GM18502 (cell line): ENCODE measurements around the gene BIK.

Experiments used
- ATAC-seq: cut with Tn5 transposase; IDR thresholded peaks from one replicate; pipeline ENCODE4 v1.9.1; 2021; ENCODE audit warnings: mild to moderate bottlenecking; ENCODE audit not compliant: unreplicated experiment, poor library complexity

BIK gene

GRCh38 chr22:43158778-43159483 is 48.4 kb downstream of the BIK start:
- ATAC-seq = no peak

GRCh38 chr22:43159484-43160178 is 49.1 kb downstream of the BIK start:
- no peak for ATAC-seq

GRCh38 chr22:43160497-43161126 is 50.1 kb downstream of the BIK start:
- ATAC-seq = no peak

GRCh38 chr22:43162412-43163150 is 52.0 kb downstream of the BIK start:
- no peak for ATAC-seq

GRCh38 chr22:43163241-43163795 is 52.8 kb downstream of the BIK start:
- no peak for ATAC-seq

- no peak for ATAC-seq
Observed at GRCh38 chr22:43164636-43165035, 54.1 kb downstream of the BIK start.

GRCh38 chr22:43166132-43166930 is 55.8 kb downstream of the BIK start:
- ATAC-seq = no peak

- ATAC-seq = no peak
Observed at GRCh38 chr22:43167001-43167589, 56.5 kb downstream of the BIK start.

GRCh38 chr22:43168471-43169309 is 58.1 kb downstream of the BIK start:
- ATAC-seq = no peak

- ATAC-seq = no peak
Observed at GRCh38 chr22:43169310-43170130, 59.0 kb downstream of the BIK start.

GRCh38 chr22:43170131-43170480 is 59.6 kb downstream of the BIK start:
- no peak for ATAC-seq

- no peak for ATAC-seq
Observed at GRCh38 chr22:43171019-43171491, 60.5 kb downstream of the BIK start.

GRCh38 chr22:43171607-43172006 is 61.1 kb downstream of the BIK start:
- no peak for ATAC-seq

GRCh38 chr22:43172191-43172590 is 61.6 kb downstream of the BIK start:
- no peak for ATAC-seq

- no peak for ATAC-seq
Observed at GRCh38 chr22:43173566-43173965, 63.0 kb downstream of the BIK start.

- ATAC-seq = no peak
Observed at GRCh38 chr22:43173976-43174720, 63.6 kb downstream of the BIK start.

- ATAC-seq = no peak
Observed at GRCh38 chr22:43174941-43175531, 64.5 kb downstream of the BIK start.
